NCI-H2196 treated with DMSO at 0.1 percent for 48 hours (cell line): ENCODE results near the gene PDHA1.

Experiments used
- DNase-seq: peaks from one replicate; lab custom pipeline; 2025; ENCODE audit not compliant: unreplicated experiment; lab: John Stamatoyannopoulos, UW

PDHA1 gene

GRCh38 chrX:19373351-19373891, 29.7 kb downstream of the PDHA1 start:
- DNase-seq = no peak

DNA sequence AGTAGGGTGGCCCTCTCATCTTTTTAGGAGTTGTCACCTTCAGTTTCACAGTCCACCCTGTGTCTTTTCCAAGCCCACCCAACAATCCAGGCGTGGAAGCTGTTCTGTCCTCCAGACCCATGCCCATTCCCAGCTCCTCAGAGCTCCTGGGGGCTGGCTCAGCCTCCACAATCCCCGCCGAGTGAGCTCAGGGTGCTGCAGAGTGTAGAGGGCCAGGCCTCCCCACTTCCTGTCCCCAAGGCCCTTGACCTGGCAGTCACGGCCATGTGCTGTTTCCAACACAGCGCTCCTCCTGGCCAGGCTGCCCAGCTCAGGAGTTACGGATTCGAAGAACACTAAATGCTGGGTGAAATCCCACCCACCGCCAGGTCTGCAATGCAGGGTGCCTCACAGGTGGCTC, 31.8 kb downstream of the PDHA1 start:
- no peak for DNase-seq

- no peak for DNase-seq
Measured at GRCh38 chrX:19377799-19378198, 34.1 kb downstream of the PDHA1 start.

GRCh38 chrX:19381326-19381725, 37.6 kb downstream of the PDHA1 start:
- DNase-seq = no peak

DNA sequence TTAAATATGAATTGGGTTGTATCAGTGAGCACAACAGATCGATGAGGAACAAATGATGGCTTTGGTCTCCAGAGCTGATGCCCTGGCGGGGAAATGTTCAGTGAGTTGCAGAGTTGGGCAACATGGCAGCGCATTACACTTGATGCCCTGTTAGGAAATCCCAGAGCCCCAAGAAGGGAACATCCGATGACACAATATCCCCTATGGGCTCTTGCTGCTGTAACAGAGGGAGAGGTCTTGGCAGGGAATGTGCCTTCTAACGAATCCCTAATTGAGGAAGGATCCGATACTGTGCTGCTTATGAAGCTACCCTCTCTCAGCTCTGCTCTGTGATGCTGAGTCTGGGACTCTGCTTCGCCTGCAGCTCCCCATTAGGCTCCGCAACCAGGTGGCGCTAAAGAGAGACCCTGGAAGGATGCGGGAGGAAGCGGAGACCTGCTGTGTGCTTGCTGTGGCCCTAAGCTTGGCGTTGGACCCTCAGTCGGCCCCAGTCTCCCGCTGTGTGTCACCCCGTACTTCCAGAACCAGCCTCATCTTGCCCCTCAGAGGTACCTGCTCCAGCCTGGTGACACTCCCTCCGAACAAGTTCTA, 38.9 kb downstream of the PDHA1 start:
- no peak for DNase-seq

GRCh38 chrX:19386679-19387078, 43.0 kb downstream of the PDHA1 start:
- no peak for DNase-seq

- DNase-seq = no peak
Measured at GRCh38 chrX:19388064-19388679, 44.4 kb downstream of the PDHA1 start.

DNA sequence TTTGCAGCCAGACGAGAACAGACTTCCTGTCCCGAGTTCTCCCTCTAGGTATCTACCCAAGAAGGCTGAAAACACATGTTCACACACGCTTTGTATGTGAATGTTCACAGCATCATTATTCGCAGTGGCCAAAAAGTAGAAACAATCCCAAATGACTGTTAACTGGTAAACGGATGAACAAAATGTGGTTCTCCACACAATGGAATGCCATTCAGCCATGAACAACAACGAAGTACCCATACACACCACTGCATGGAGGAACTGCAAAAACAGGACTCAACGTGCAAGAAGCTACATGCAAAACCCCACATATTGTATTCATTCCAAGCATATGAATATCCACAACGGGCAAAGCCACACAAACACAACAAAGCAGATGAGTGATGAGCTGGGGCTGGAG, 45.0 kb downstream of the PDHA1 start:
- DNase-seq = no peak

- no peak for DNase-seq
Measured at GRCh38 chrX:19389227-19389845, 45.6 kb downstream of the PDHA1 start.

DNA sequence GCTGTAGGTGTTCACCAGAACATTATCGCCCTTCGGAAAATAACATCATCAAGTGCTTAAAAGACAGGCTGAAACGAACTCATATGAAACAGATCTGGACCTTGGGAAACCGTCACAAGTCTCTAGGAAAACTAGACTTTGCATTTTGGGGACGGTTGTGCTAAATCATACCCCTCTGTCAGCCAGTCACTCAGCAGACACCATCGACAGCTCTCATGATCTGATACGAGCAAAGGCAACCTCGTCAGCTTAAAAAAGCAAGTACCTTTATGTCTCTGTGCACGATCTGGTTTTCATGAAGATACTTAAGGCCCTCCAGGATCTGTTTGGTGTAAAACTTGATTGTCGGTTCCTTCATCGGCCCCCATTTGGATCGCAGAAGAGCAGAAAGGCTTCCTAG, 48.4 kb downstream of the PDHA1 start:
- DNase-seq = no peak

DNA sequence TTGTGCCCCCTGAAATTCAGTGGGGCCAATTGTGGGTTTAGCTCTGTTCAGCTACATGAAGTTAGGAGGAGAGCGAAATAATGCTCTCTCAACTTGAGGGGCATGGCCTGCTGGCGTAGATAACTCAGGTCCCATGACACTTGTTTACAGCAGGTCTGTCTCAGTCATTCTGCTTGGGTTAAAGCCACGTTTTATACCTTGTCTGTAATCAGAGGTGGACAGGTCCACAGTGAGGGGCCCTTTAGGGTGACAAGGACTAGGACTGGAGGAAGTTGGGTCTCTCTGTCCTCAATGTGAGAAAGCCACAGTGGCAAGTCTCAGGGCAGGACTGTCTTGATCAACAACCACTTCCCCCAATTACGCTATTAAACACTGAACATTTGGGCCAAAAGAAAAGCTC, 49.0 kb downstream of the PDHA1 start:
- no peak for DNase-seq

DNA sequence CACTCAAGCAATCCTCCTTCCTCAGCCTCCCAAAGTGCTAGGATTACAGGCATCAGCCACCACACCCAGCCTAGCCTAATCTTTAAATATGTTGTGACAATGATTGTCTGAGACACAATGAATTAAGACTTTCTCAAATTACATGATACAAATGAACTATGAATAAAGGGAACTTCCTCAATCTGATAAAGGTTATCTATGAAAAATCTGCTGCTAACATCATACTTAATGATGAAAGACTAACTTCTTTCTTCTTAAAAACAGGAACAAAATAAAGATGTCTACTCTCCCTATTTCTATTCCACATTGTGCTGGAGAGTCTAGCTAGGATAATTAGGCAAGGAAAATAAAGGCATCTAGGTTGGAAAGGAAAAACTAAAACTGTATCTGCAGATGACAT, 60.0 kb downstream of the PDHA1 start:
- DNase-seq = no peak

GRCh38 chrX:19410259-19410658, 66.5 kb downstream of the PDHA1 start:
- DNase-seq = no peak
